Transverse colon (tissue), 4 donors: ENCODE measurements around the gene PF4V1. TPM values are rescaled to one million over a fixed set of nuclear protein-coding genes. Genes with fewer than 3 reads are reported as not detected.

Experiments
- DNase-seq: peaks from one replicate; pipeline ENCODE4 v3.0.0-alpha.2; 2019
- H3K27ac ChIP-seq, 4 donors: fragments of 200-600 bp; sonication (generic); 2 replicates each; pipeline ENCODE4 v1.5.1; 2016 to 2018; ENCODE audit warnings: inconsistent platforms in 4 of 4
- H3K27me3 ChIP-seq: fragments of 200-600 bp; sonication (generic); 2 replicates; pipeline ENCODE4 v1.5.1; 2017; ENCODE audit warnings: inconsistent platforms
- H3K36me3 ChIP-seq, 4 donors: fragments of 200-600 bp; sonication (generic); 2 replicates each; pipeline ENCODE4 v1.5.1; 2017 to 2019; ENCODE audit warnings: inconsistent platforms in 4 of 4
- H3K4me1 ChIP-seq, 4 donors: fragments of 200-600 bp; sonication (generic); 2 replicates each; pipeline ENCODE4 v1.5.1; 2017 to 2020; ENCODE audit warnings: inconsistent platforms in 4 of 4
- H3K4me3 ChIP-seq, 4 donors: fragments of 200-600 bp; sonication (generic); 1 replicate in 1 of 4; 2 replicates in 3 of 4; pipeline versions ENCODE4 v1.5.1 to v1.6.1; 2017 to 2019; ENCODE audit warnings: inconsistent platforms in 4 of 4
- H3K9me3 ChIP-seq, 2 donors: fragments of 200-600 bp; sonication (generic); 2 replicates each; pipeline ENCODE4 v1.5.1; 2017 to 2019; ENCODE audit warnings: inconsistent platforms in 2 of 2
- CTCF ChIP-seq, 5 experiments: fragments of 200-600 bp in 3 of 5; fragments of 450-650 bp in 2 of 5; sonication (generic) in 3 of 5; IDR thresholded peaks; 1 replicate in 2 of 5; 2 replicates in 3 of 5; pipeline ENCODE4 v1.5.1; 2016 to 2017; ENCODE audit warnings: antibody characterized with exemption in 5 of 5, inconsistent platforms in 3 of 5, mild to moderate bottlenecking in 2 of 5, moderate library complexity in 1 of 5
- EP300 ChIP-seq: sonication (generic); formaldehyde crosslinking; IDR thresholded peaks from one replicate; pipeline ENCODE4 v1.6.1; 2017; ENCODE audit warnings: antibody characterized with exemption, low read depth
- POLR2A ChIP-seq: fragments of 450-650 bp; IDR thresholded peaks from one replicate; pipeline ENCODE4 v1.6.1; 2016; ENCODE audit warnings: antibody characterized with exemption, mild to moderate bottlenecking, moderate library complexity
- POLR2AphosphoS5 ChIP-seq, 3 donors: sonication (generic); formaldehyde crosslinking; IDR thresholded peaks; one replicate each; pipeline ENCODE4 v1.6.1; 2016; ENCODE audit warnings: antibody characterized with exemption in 3 of 3
- WGBS, 2 donors: methylation state at CpG; one replicate each; pipeline ENCODE4 v1.1.5; 2018; ENCODE audit warnings: low coverage in 1 of 2; 5-methylcytosine and 5-hydroxymethylcytosine counted together
- in situ Hi-C, 4 donors: fragments of 200-750 bp; cut with MboI; loops; one replicate each; pipeline versions ENCODE4 v1.15.0 to v1.15.1; 2017; ENCODE audit warnings: low sequenced_read_pairs in 3 of 4, low pct_ligation_motif_present in 1 of 4, low pct_unique_long_range_greater_than_20kb in 1 of 4
- intact Hi-C: fragments of 100-400 bp; cut with DNase I; formaldehyde crosslinking; loops from one replicate; pipeline ENCODE4 v1.15.1; 2023; ENCODE audit warnings: low total_unique reads
- total RNA-seq, 4 donors: library from RNA; depleted of rRNA; stranded (reverse); fragments of >200 nt; gene quantifications; one replicate each; pipeline ENCODE4 v1.1.0, GENCODE V29; 2016

The PF4V1 gene
- total RNA-seq, 4 donors from 2014 or later = not detected

- 69 to 74% methylated on average over 2 of the region's 2 CpGs for WGBS, 2 donors
- in situ Hi-C loops = no loop called here
- Histone ChIP-seq H3K36me3 (no peaks in the 10 kb centered on the region), H3K9me3 (no peaks in the 10 kb centered on the region), H3K27me3 (no peaks in the 10 kb centered on the region), H3K4me1 (no peaks in the 10 kb centered on the region), H3K4me3 (no peak overlapping the region), H3K27ac (no peak overlapping the region)
- TF ChIP-seq POLR2AphosphoS5 (IDR thresholded peaks at IDR 0.05) = no peak
- TF ChIP-seq CTCF (IDR thresholded peaks at IDR 0.05) = no peak
- no peak for TF ChIP-seq POLR2A
- TF ChIP-seq EP300 = no peak
- intact Hi-C loops = no loop called here
- DNase-seq = no peak
These were observed 8.3 kb upstream of the PF4V1 start for GRCh38 chr4:73844806-73845205.

- intact Hi-C loops (no loop called here), in situ Hi-C loops (no loop called here)
- Histone ChIP-seq H3K27ac (no peak overlapping the region), H3K36me3 (no peaks in the 10 kb centered on the region), H3K4me3 (no peak overlapping the region), H3K9me3 (no peaks in the 10 kb centered on the region), H3K4me1 (no peaks in the 10 kb centered on the region), H3K27me3 (peaks cover 4% of the 10 kb centered on the region)
- 75 to 93% methylated on average over 2 to 3 of the region's 3 CpGs for WGBS, 2 donors
- no peak for TF ChIP-seq EP300
- no peak for TF ChIP-seq POLR2AphosphoS5 (IDR thresholded peaks at IDR 0.05)
- TF ChIP-seq POLR2A = no peak
- no peak for TF ChIP-seq CTCF (IDR thresholded peaks at IDR 0.05)
- DNase-seq = no peak
These were observed 5.4 kb upstream of the PF4V1 start for GRCh38 chr4:73847526-73848182.

- H3K27me3 ChIP-seq = peaks cover 4% of the 10 kb centered on the region
- peaks cover 0 to 3% (median 0%) of the 10 kb centered on the region in 4 donors for H3K4me1 ChIP-seq
- H3K4me3 ChIP-seq = no peak overlapping the region
- H3K36me3 ChIP-seq = no peaks in the 10 kb centered on the region
- no peak overlapping the region for H3K27ac ChIP-seq
- intact Hi-C loops (no loop called here), in situ Hi-C loops (no loop called here)
- H3K9me3 ChIP-seq = no peaks in the 10 kb centered on the region
- 80 to 100% methylated on average over 1 of the region's 1 CpG for WGBS, 2 donors
- TF ChIP-seq CTCF (IDR thresholded peaks at IDR 0.05) (no peak), POLR2AphosphoS5 (IDR thresholded peaks at IDR 0.05) (no peak), POLR2A (no peak), EP300 (no peak)
- no peak for DNase-seq
These were observed 4.8 kb upstream of the PF4V1 start for GRCh38 chr4:73848183-73848777.

- Histone ChIP-seq H3K9me3 (no peaks in the 10 kb centered on the region), H3K36me3 (no peaks in the 10 kb centered on the region), H3K4me1 (peaks cover 0 to 6% (median 0%) of the 10 kb centered on the region in 4 donors), H3K27me3 (peaks cover 4% of the 10 kb centered on the region), H3K4me3 (no peak overlapping the region), H3K27ac (no peak overlapping the region)
- in situ Hi-C loops (loop anchor here in 1 of 4 donors (25.0 kb wide), 1 partner anchor 287 kb away; no protein-coding TSS in a partner anchor), intact Hi-C loops (no loop called here)
- 69 to 75% methylated on average over 4 of the region's 4 CpGs for WGBS, 2 donors
- no peak for TF ChIP-seq POLR2AphosphoS5 (IDR thresholded peaks at IDR 0.05)
- no peak for TF ChIP-seq EP300
- no peak for TF ChIP-seq POLR2A
- TF ChIP-seq CTCF (IDR thresholded peaks at IDR 0.05) = no peak
- no peak for DNase-seq
These were observed 2.7 kb upstream of the PF4V1 start for GRCh38 chr4:73850261-73850970.
